ENCODE measurements around the gene SH3D19. TPM values are rescaled to one million over a fixed set of nuclear protein-coding genes. Genes with fewer than 3 reads are reported as not detected.
"Not testable (repeated sequence)": the region's sequence is repeated elsewhere in the genome, so short reads cannot be mapped to it uniquely, and the experiment has no call there.

Gene SH3D19
- total RNA-seq, 1 experiment from 2014 or later = 5.3 TPM

GRCh38 chr4:151324752-151325110 is 674 bp downstream of the SH3D19 start:
- H3K9me3 ChIP-seq = no peaks in the 10 kb centered on the region

GRCh38 chr4:151324124-151324751 is 1.2 kb downstream of the SH3D19 start:
- Histone ChIP-seq H3K4me3 (peak overlapping the region; percentile 62), H3K9me3 (no peaks in the 10 kb centered on the region), H3K27me3 (no peaks in the 10 kb centered on the region), H3K36me3 (no peaks in the 10 kb centered on the region)
- no peak for DNase-seq

More at GRCh38 chr4:151324752-151325110, 674 bp downstream of the SH3D19 start:
- Histone ChIP-seq H3K4me3 (peak overlapping the region; percentile 62), H3K36me3 (no peaks in the 10 kb centered on the region), H3K27me3 (no peaks in the 10 kb centered on the region)
- DNase-seq = peak; percentile 65

DNA sequence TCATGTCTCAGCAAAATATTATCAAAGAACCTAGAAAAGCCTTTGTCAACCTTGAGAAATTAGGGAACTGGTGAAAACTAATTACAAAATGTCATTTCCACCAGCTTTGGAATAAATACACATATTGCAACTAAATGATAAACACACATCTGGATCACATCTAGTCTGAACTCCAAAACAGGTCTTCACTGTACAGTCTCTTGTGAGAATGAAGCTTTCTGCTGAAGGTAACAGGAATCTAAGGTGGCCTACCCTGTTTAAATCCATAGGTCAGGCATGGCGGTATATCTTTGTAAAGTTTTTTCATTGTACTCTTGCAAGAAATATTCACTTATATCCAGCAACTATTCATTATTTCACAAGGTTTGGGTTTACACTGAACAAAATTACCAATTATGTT is 1.7 kb downstream of the SH3D19 start:
- Histone ChIP-seq H3K4me3 (peak overlapping the region; percentile 62), H3K27me3 (no peaks in the 10 kb centered on the region), H3K36me3 (no peaks in the 10 kb centered on the region), H3K9me3 (no peaks in the 10 kb centered on the region)
- DNase-seq = no peak

GRCh38 chr4:151322570-151322969 is 2.8 kb downstream of the SH3D19 start:
- Histone ChIP-seq H3K36me3 (no peaks in the 10 kb centered on the region), H3K9me3 (no peaks in the 10 kb centered on the region), H3K4me3 (no peak overlapping the region), H3K27me3 (no peaks in the 10 kb centered on the region)
- no peak for DNase-seq

- H3K4me3 ChIP-seq, H3K36me3 ChIP-seq, H3K9me3 ChIP-seq: not testable (repeated sequence)
Observed at GRCh38 chr4:151322161-151322560, 3.2 kb downstream of the SH3D19 start.

GRCh38 chr4:151321586-151321985 is 3.8 kb downstream of the SH3D19 start:
- no peak overlapping the region for H3K4me3 ChIP-seq
- no peak for DNase-seq
- no peaks in the 10 kb centered on the region for H3K27me3 ChIP-seq
- H3K9me3 ChIP-seq = no peaks in the 10 kb centered on the region
- H3K36me3 ChIP-seq = no peaks in the 10 kb centered on the region

More at GRCh38 chr4:151322161-151322560, 3.2 kb downstream of the SH3D19 start:
- not testable (repeated sequence) for H3K27me3 ChIP-seq, DNase-seq

GRCh38 chr4:151319490-151319889 is 5.9 kb downstream of the SH3D19 start:
- Histone ChIP-seq H3K9me3 (no peaks in the 10 kb centered on the region), H3K36me3 (no peaks in the 10 kb centered on the region), H3K27me3 (no peaks in the 10 kb centered on the region), H3K4me3 (no peak overlapping the region)
- no peak for DNase-seq

GRCh38 chr4:151318307-151319006 is 6.9 kb downstream of the SH3D19 start:
- Histone ChIP-seq H3K9me3 (no peaks in the 10 kb centered on the region), H3K27me3 (no peaks in the 10 kb centered on the region), H3K4me3 (no peak overlapping the region), H3K36me3 (no peaks in the 10 kb centered on the region)
- no peak for DNase-seq

DNA sequence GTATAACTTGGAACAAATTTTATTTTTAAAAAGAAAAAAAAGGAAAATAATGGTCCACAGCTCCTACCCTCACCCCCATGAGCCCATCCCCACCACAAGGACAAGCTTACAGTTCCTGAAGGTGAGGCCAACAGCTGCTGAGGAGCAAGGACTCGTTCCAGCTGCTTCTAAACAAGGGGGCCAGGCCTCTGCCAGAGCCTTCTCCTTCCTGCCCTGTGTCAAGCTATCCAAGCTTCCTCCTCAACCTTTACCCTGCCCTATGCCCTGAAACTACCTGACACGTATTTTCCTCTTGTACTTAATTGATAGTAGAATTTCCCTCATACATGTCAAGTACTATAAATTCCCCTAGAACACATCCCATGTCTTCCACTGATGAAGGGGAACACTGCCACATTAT is 8.8 kb downstream of the SH3D19 start:
- Histone ChIP-seq H3K27me3 (no peaks in the 10 kb centered on the region), H3K4me3 (no peak overlapping the region), H3K9me3 (no peaks in the 10 kb centered on the region), H3K36me3 (no peaks in the 10 kb centered on the region)
- no peak for DNase-seq

DNA sequence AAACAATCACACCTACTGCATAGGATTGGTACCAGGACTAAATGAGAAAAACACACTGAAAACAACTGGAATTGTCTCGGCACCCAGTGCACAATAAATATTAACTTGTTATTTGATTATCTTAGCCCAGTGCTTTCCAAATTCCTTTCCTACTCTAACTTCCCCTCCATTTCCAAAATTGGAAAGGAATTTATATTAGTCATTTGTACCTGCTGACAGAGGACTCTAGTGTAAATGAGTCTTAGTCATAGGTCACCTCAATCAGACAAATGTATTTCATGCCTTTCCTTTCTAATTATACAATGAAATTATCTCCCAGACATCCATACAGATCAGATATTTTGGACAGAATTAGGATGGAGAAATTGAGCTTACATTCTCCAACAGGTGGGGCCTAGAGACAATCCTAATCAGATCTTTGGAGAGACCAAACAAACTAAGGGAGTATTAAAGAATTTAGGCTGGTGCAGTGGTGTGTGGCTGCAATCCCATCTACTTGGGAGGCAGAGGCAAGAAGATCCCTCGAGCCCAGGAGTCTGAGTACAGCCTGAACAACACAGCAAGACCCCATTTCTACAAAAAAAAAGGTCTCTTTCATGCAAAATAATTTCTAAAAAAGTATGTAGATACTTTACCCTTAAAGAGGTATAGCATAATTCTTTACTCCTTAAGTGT is 10.1 kb downstream of the SH3D19 start:
- no peak overlapping the region for H3K4me3 ChIP-seq
- H3K27me3 ChIP-seq = no peaks in the 10 kb centered on the region
- DNase-seq = no peak
- no peaks in the 10 kb centered on the region for H3K36me3 ChIP-seq
- no peaks in the 10 kb centered on the region for H3K9me3 ChIP-seq

GRCh38 chr4:151314479-151314878 is 10.9 kb downstream of the SH3D19 start:
- Histone ChIP-seq H3K9me3 (no peaks in the 10 kb centered on the region), H3K27me3 (no peaks in the 10 kb centered on the region), H3K4me3 (no peak overlapping the region), H3K36me3 (no peaks in the 10 kb centered on the region)
- DNase-seq = no peak

GRCh38 chr4:151314010-151314355 is 11.4 kb downstream of the SH3D19 start:
- no peaks in the 10 kb centered on the region for H3K9me3 ChIP-seq
- no peaks in the 10 kb centered on the region for H3K27me3 ChIP-seq
- no peak for DNase-seq
- H3K4me3 ChIP-seq = no peak overlapping the region
- H3K36me3 ChIP-seq = no peaks in the 10 kb centered on the region

- DNase-seq = no peak
- Histone ChIP-seq H3K9me3 (no peaks in the 10 kb centered on the region), H3K4me3 (no peak overlapping the region), H3K27me3 (no peaks in the 10 kb centered on the region), H3K36me3 (no peaks in the 10 kb centered on the region)
Observed at GRCh38 chr4:151313306-151314009, 11.9 kb downstream of the SH3D19 start.

GRCh38 chr4:151310124-151310728 is 15.2 kb downstream of the SH3D19 start:
- no peaks in the 10 kb centered on the region for H3K9me3 ChIP-seq
- no peaks in the 10 kb centered on the region for H3K27me3 ChIP-seq
- H3K4me3 ChIP-seq = no peak overlapping the region
- H3K36me3 ChIP-seq = no peaks in the 10 kb centered on the region
- DNase-seq = no peak

GRCh38 chr4:151304755-151305154 is 20.6 kb downstream of the SH3D19 start:
- no peaks in the 10 kb centered on the region for H3K36me3 ChIP-seq
- no peak overlapping the region for H3K4me3 ChIP-seq
- no peaks in the 10 kb centered on the region for H3K27me3 ChIP-seq
- DNase-seq = no peak
- no peaks in the 10 kb centered on the region for H3K9me3 ChIP-seq

DNA sequence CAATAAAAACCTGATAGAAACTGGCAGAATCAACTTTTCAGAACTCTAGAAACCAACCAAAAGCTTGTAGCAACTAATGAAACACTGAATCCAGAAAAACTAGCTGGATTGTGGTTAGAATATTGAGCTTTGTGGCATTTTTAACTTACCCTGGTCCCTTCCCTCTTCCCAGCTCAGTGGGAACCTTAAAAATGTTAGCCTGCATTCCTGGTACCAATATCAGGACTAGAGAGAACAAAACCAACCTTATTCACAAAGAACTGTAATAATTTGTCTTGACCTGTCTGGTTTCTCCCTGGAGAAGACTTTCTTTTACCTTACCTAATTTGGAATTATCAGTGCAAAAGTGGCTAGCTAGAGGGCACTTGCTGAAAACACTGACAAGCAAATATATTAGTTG is 21.2 kb downstream of the SH3D19 start:
- DNase-seq = no peak
- Histone ChIP-seq H3K9me3 (no peaks in the 10 kb centered on the region), H3K27me3 (no peaks in the 10 kb centered on the region), H3K4me3 (no peak overlapping the region), H3K36me3 (no peaks in the 10 kb centered on the region)

- H3K27me3 ChIP-seq = no peaks in the 10 kb centered on the region
- H3K9me3 ChIP-seq = no peaks in the 10 kb centered on the region
- no peak for DNase-seq
- H3K4me3 ChIP-seq = no peak overlapping the region
- no peaks in the 10 kb centered on the region for H3K36me3 ChIP-seq
Observed at GRCh38 chr4:151302432-151302831, 23.0 kb downstream of the SH3D19 start.
